Naive thymus-derived CD4-positive, alpha-beta T cell (primary cell): ENCODE results near the gene OR10G7. TPM values are rescaled to one million over a fixed set of nuclear protein-coding genes. Genes with fewer than 3 reads are reported as not detected.
A peak's percentile ranks its signal among the peaks of the same experiment; 100 is the strongest.

Experiments used
- ATAC-seq: fragments of 150-1000 bp; cut with Tn5 transposase; 2 replicates; pipeline ENCODE4 v1.10.0; 2021; ENCODE audit warnings: mild to moderate bottlenecking, moderate library complexity
- CTCF ChIA-PET: fragments of 350-600 bp; sonication (Branson Sonifier 250); formaldehyde crosslinking; loops from one replicate; lab custom pipeline; 2021; ENCODE audit warnings: antibody characterized with exemption; lab: Charles Lee
- POLR2A ChIA-PET: fragments of 350-600 bp; sonication (Branson Sonifier 250); formaldehyde crosslinking; loops from one replicate; lab custom pipeline; 2021; ENCODE audit warnings: antibody characterized with exemption, inconsistent platforms; lab: Charles Lee
- DNase-seq, 9 donors: peaks; one replicate each; pipeline versions ENCODE4 v3.0.0 to v3.0.0-alpha.2; 2020 to 2022; ENCODE audit warnings: mixed read lengths in 1 of 9
- H3K27ac ChIP-seq: one replicate; pipeline ENCODE4 v1.7.0; 2013; ENCODE audit warnings: mild to moderate bottlenecking, low read depth, low read length, moderate library complexity
- H3K27me3 ChIP-seq, 2 donors: one replicate each; pipeline ENCODE4 v1.7.0; 2013; ENCODE audit warnings: low read length in 2 of 2, mild to moderate bottlenecking in 2 of 2, moderate library complexity in 2 of 2; ENCODE audit not compliant: control insufficient read depth in 2 of 2, insufficient read depth in 2 of 2
- H3K36me3 ChIP-seq, 3 experiments: 1 replicate in 2 of 3; 2 replicates in 1 of 3; pipeline ENCODE4 v1.7.0; 2013; ENCODE audit warnings: low read length in 3 of 3, mild to moderate bottlenecking in 3 of 3, moderate library complexity in 1 of 3; ENCODE audit not compliant: insufficient read depth in 3 of 3, control insufficient read depth in 2 of 3
- H3K4me1 ChIP-seq, 2 donors: one replicate each; pipeline ENCODE4 v1.7.0; 2013; ENCODE audit warnings: low read length in 2 of 2, mild to moderate bottlenecking in 2 of 2, moderate library complexity in 1 of 2; ENCODE audit not compliant: control insufficient read depth in 2 of 2, insufficient read depth in 2 of 2
- H3K4me3 ChIP-seq: 2 replicates; pipeline ENCODE4 v1.7.0; 2013; ENCODE audit warnings: mild to moderate bottlenecking, low read length
- H3K9me3 ChIP-seq, 3 experiments: 1 replicate in 2 of 3; 2 replicates in 1 of 3; pipeline ENCODE4 v1.7.0; 2013; ENCODE audit warnings: low read length in 3 of 3; ENCODE audit not compliant: control insufficient read depth in 2 of 3
- H3K27ac Mint-ChIP-seq, 9 donors: one replicate each; pipeline ENCODE4 v1.8.0; 2020 to 2022; ENCODE audit warnings: mixed read lengths in 9 of 9, mild to moderate bottlenecking in 8 of 9, moderate library complexity in 5 of 9, inconsistent platforms in 2 of 9
- H3K27me3 Mint-ChIP-seq, 5 donors: one replicate each; pipeline ENCODE4 v1.8.0; 2021 to 2022; ENCODE audit warnings: mixed read lengths in 5 of 5, mild to moderate bottlenecking in 1 of 5
- H3K36me3 Mint-ChIP-seq, 5 donors: one replicate each; pipeline ENCODE4 v1.8.0; 2020 to 2022; ENCODE audit warnings: mixed read lengths in 5 of 5, mild to moderate bottlenecking in 3 of 5, inconsistent platforms in 1 of 5
- H3K4me1 Mint-ChIP-seq, 7 donors: one replicate each; pipeline ENCODE4 v1.8.0; 2020 to 2022; ENCODE audit warnings: mixed read lengths in 7 of 7, mild to moderate bottlenecking in 3 of 7, inconsistent platforms in 1 of 7
- H3K4me3 Mint-ChIP-seq, 10 donors: one replicate each; pipeline ENCODE4 v1.8.0; 2020 to 2022; ENCODE audit warnings: mild to moderate bottlenecking in 10 of 10, mixed read lengths in 10 of 10, moderate library complexity in 6 of 10, inconsistent platforms in 2 of 10
- H3K9me3 Mint-ChIP-seq, 11 donors: one replicate each; pipeline ENCODE4 v1.8.0; 2020 to 2022; ENCODE audit warnings: mixed read lengths in 11 of 11, mild to moderate bottlenecking in 4 of 11, inconsistent platforms in 1 of 11, moderate library complexity in 1 of 11
- intact Hi-C, 2 donors: fragments of 100-400 bp; cut with micrococcal nuclease; formaldehyde crosslinking; loops; one replicate each; pipeline ENCODE4 v1.15.1; 2023
- polyA plus RNA-seq, 2 donors: library from polyadenylated mRNA; unstranded; fragments of 300-500 nt; fragmentation: Illumina TruSeq; gene quantifications; one replicate each; pipeline ENCODE4 v1.2.3, GENCODE V29; 2021
- total RNA-seq, 6 experiments: library from RNA in 5 of 6; stranded (reverse) in 5 of 6; gene quantifications; 1 replicate in 5 of 6; 2 replicates in 1 of 6; pipeline ENCODE4 v1.2.3 and lab custom pipeline; 2021 to 2026

Gene OR10G7
- total and polyA plus RNA-seq, 7 experiments from 2014 or later = not detected

GRCh38 chr11:124072147-124072546 lies 31.0 kb upstream of the OR10G7 start:
- Histone ChIP-seq H3K4me1 (peaks cover 0 to 4% of the 10 kb centered on the region in 2 donors), H3K9me3 (no peaks in the 10 kb centered on the region), H3K27ac (no peak overlapping the region), H3K4me3 (no peak overlapping the region), H3K36me3 (no peaks in the 10 kb centered on the region), H3K27me3 (peaks cover 0 to 4% of the 10 kb centered on the region in 2 donors)
- peaks cover 0 to 21% (median 8%) of the 10 kb centered on the region in 7 donors for H3K4me1 Mint-ChIP-seq
- no peak overlapping the region for H3K4me3 Mint-ChIP-seq
- CTCF ChIA-PET = interaction anchor here (0.7 to 4.3 kb wide), 3 partner anchors 122 to 518 kb away, joined by 3 to 26 read pairs (median 6); no protein-coding TSS in a partner anchor
- H3K27ac Mint-ChIP-seq = peak overlapping the region in 1 of 9 donors; percentile 48
- no peaks in the 10 kb centered on the region for H3K9me3 Mint-ChIP-seq
- intact Hi-C loops = loop anchor here (5.0 kb wide), 4 partner anchors 330 to 1800 kb away; no protein-coding TSS in a partner anchor
- peaks cover 27 to 68% (median 55%) of the 10 kb centered on the region in 5 donors for H3K27me3 Mint-ChIP-seq
- no peak for ATAC-seq
- no peaks in the 10 kb centered on the region for H3K36me3 Mint-ChIP-seq
- no peak for DNase-seq
- POLR2A ChIA-PET = no interaction called here

GRCh38 chr11:124071623-124071948 lies 30.5 kb upstream of the OR10G7 start:
- Mint-ChIP-seq H3K4me3 (no peak overlapping the region), H3K4me1 (peaks cover 0 to 21% (median 5%) of the 10 kb centered on the region in 7 donors), H3K27ac (no peak overlapping the region), H3K27me3 (peaks cover 25 to 68% (median 53%) of the 10 kb centered on the region in 5 donors), H3K36me3 (no peaks in the 10 kb centered on the region), H3K9me3 (no peaks in the 10 kb centered on the region)
- CTCF ChIA-PET = interaction anchor here (0.7 to 4.3 kb wide), 7 partner anchors 9 to 1664 kb away, joined by 3 to 26 read pairs (median 3); no protein-coding TSS in a partner anchor
- H3K27me3 ChIP-seq = peaks cover 0 to 4% of the 10 kb centered on the region in 2 donors
- intact Hi-C loops = loop anchor here (1.0 to 5.0 kb wide), 6 partner anchors 124 to 1801 kb away; no protein-coding TSS in a partner anchor
- ATAC-seq (no peak), DNase-seq (no peak)
- POLR2A ChIA-PET = no interaction called here
- H3K36me3 ChIP-seq = no peaks in the 10 kb centered on the region
- peaks cover 0 to 4% of the 10 kb centered on the region in 2 donors for H3K4me1 ChIP-seq
- no peaks in the 10 kb centered on the region for H3K9me3 ChIP-seq
- no peak overlapping the region for H3K4me3 ChIP-seq
- H3K27ac ChIP-seq = no peak overlapping the region

GRCh38 chr11:124070915-124071622 lies 29.9 kb upstream of the OR10G7 start:
- CTCF ChIA-PET = interaction anchor here (0.7 to 4.3 kb wide), 7 partner anchors 9 to 1665 kb away, joined by 3 to 26 read pairs (median 3); no protein-coding TSS in a partner anchor
- Histone ChIP-seq H3K9me3 (no peaks in the 10 kb centered on the region), H3K36me3 (no peaks in the 10 kb centered on the region), H3K27me3 (peaks cover 0 to 4% of the 10 kb centered on the region in 2 donors), H3K27ac (no peak overlapping the region), H3K4me1 (no peaks in the 10 kb centered on the region), H3K4me3 (no peak overlapping the region)
- peak; percentile 57 for ATAC-seq
- DNase-seq = peak; percentile 33 to 63 (median 56)
- Mint-ChIP-seq H3K4me3 (no peak overlapping the region), H3K9me3 (no peaks in the 10 kb centered on the region), H3K27me3 (peaks cover 24 to 68% (median 54%) of the 10 kb centered on the region in 5 donors), H3K4me1 (peaks cover 0 to 21% (median 0%) of the 10 kb centered on the region in 7 donors), H3K27ac (no peak overlapping the region), H3K36me3 (no peaks in the 10 kb centered on the region)
- POLR2A ChIA-PET = no interaction called here
- intact Hi-C loops = loop anchor here (1.0 to 5.0 kb wide), 6 partner anchors 124 to 1801 kb away; no protein-coding TSS in a partner anchor

GRCh38 chr11:124069429-124070401 lies 28.6 kb upstream of the OR10G7 start:
- Mint-ChIP-seq H3K27me3 (peaks cover 24 to 63% (median 57%) of the 10 kb centered on the region in 5 donors), H3K27ac (no peak overlapping the region), H3K4me1 (peaks cover 0 to 21% (median 0%) of the 10 kb centered on the region in 7 donors), H3K36me3 (no peaks in the 10 kb centered on the region), H3K9me3 (no peaks in the 10 kb centered on the region), H3K4me3 (peak overlapping the region in 4 of 10 donors; percentile 6 to 69 (median 30))
- Histone ChIP-seq H3K4me3 (no peak overlapping the region), H3K4me1 (no peaks in the 10 kb centered on the region), H3K9me3 (no peaks in the 10 kb centered on the region), H3K36me3 (no peaks in the 10 kb centered on the region), H3K27ac (no peak overlapping the region), H3K27me3 (peaks cover 0 to 4% of the 10 kb centered on the region in 2 donors)
- ChIA-PET CTCF (interaction anchor here (0.6 to 4.3 kb wide), 6 partner anchors 18 to 517 kb away, joined by 3 to 26 read pairs (median 3); no protein-coding TSS in a partner anchor), POLR2A (no interaction called here)
- ATAC-seq = peak; percentile 87
- intact Hi-C loops = loop anchor here (1.0 to 10.0 kb wide), 6 partner anchors 46 to 1803 kb away; partner anchors contain the start of genes OR8D2 (in 1 of the 2) and VWA5A (in 1 of the 2)
- peak in 5 of 9 donors; percentile 13 to 51 (median 19) for DNase-seq

- no peaks in the 10 kb centered on the region for H3K9me3 ChIP-seq
- H3K4me1 ChIP-seq = no peaks in the 10 kb centered on the region
- H3K36me3 Mint-ChIP-seq = no peaks in the 10 kb centered on the region
- no peak overlapping the region for H3K27ac ChIP-seq
- H3K4me3 ChIP-seq = no peak overlapping the region
- no peak overlapping the region for H3K4me3 Mint-ChIP-seq
- POLR2A ChIA-PET = no interaction called here
- ATAC-seq = no peak
- CTCF ChIA-PET = interaction anchor here (0.6 to 4.3 kb wide), 4 partner anchors 17 to 125 kb away, joined by 3 to 26 read pairs (median 3); no protein-coding TSS in a partner anchor
- H3K36me3 ChIP-seq = no peaks in the 10 kb centered on the region
- intact Hi-C loops = loop anchor here in 1 of 2 donors (1.0 to 10.0 kb wide), 2 partner anchors 47 to 256 kb away; partner anchors contain the start of genes OR8D2 and VWA5A
- peaks cover 0 to 4% of the 10 kb centered on the region in 2 donors for H3K27me3 ChIP-seq
- peaks cover 29 to 66% (median 58%) of the 10 kb centered on the region in 5 donors for H3K27me3 Mint-ChIP-seq
- peaks cover 0 to 4% (median 0%) of the 10 kb centered on the region in 11 donors for H3K9me3 Mint-ChIP-seq
- no peak for DNase-seq
- peaks cover 0 to 21% (median 0%) of the 10 kb centered on the region in 7 donors for H3K4me1 Mint-ChIP-seq
- H3K27ac Mint-ChIP-seq = no peak overlapping the region
Observed at GRCh38 chr11:124068601-124069110, 27.5 kb upstream of the OR10G7 start.

GRCh38 chr11:124052966-124053365 lies 11.8 kb upstream of the OR10G7 start:
- ChIA-PET POLR2A (no interaction called here), CTCF (no interaction called here)
- H3K4me1 ChIP-seq = no peaks in the 10 kb centered on the region
- intact Hi-C loops = no loop called here
- Mint-ChIP-seq H3K27ac (no peak overlapping the region), H3K36me3 (no peaks in the 10 kb centered on the region), H3K27me3 (peaks cover 0 to 18% (median 12%) of the 10 kb centered on the region in 5 donors), H3K4me1 (no peaks in the 10 kb centered on the region), H3K4me3 (no peak overlapping the region), H3K9me3 (no peaks in the 10 kb centered on the region)
- no peaks in the 10 kb centered on the region for H3K9me3 ChIP-seq
- no peaks in the 10 kb centered on the region for H3K27me3 ChIP-seq
- no peak overlapping the region for H3K27ac ChIP-seq
- DNase-seq (no peak), ATAC-seq (no peak)
- no peaks in the 10 kb centered on the region for H3K36me3 ChIP-seq
- no peak overlapping the region for H3K4me3 ChIP-seq
